HepG2 (cell line): Measurements from ENCODE around the gene CCDC83.
"Not testable (repeated sequence)": the region's sequence is repeated elsewhere in the genome, so short reads cannot be mapped to it uniquely, and the experiment has no call there.

Experiments used
- CEBPB ChIP-seq: IDR thresholded peaks from 2 replicates; pipeline ENCODE4 v1.6.1; 2011; ENCODE audit warnings: low read depth, low read length, improper control_type of control experiment, borderline replicate concordance
- MAZ ChIP-seq, 2 experiments: sonication (generic) in 1 of 2; formaldehyde crosslinking in 1 of 2; IDR thresholded peaks; 2 replicates each; pipeline versions ENCODE4 v1.5.0 to v1.6.1; 2012 to 2020; ENCODE audit warnings: low read depth in 2 of 2, mild to moderate bottlenecking in 2 of 2, borderline replicate concordance in 1 of 2, improper control_type of control experiment in 1 of 2, low read length in 1 of 2, missing genetic modification reagents in 1 of 2, moderate library complexity in 1 of 2
- POLR2A ChIP-seq, 2 experiments: IDR thresholded peaks; 2 replicates each; pipeline ENCODE4 v1.6.1; 2011; ENCODE audit warnings: low read depth in 2 of 2, low read length in 2 of 2, mild to moderate bottlenecking in 1 of 2, moderate library complexity in 1 of 2; ENCODE audit not compliant: insufficient read depth in 1 of 2
- ZBTB46 ChIP-seq: sonication (generic); formaldehyde crosslinking; IDR thresholded peaks from 2 replicates; pipeline ENCODE4 v1.4.0; 2020; ENCODE audit warnings: mild to moderate bottlenecking, missing genetic modification reagents, borderline replicate concordance
- ZFP36L1 ChIP-seq: sonication (generic); formaldehyde crosslinking; IDR thresholded peaks from 2 replicates; pipeline ENCODE4 v1.8.0; 2022; ENCODE audit warnings: mild to moderate bottlenecking, missing genetic modification reagents, moderate library complexity
- ZNF224 ChIP-seq: sonication (generic); formaldehyde crosslinking; IDR thresholded peaks from 2 replicates; pipeline ENCODE4 v1.5.0; 2020; ENCODE audit warnings: mild to moderate bottlenecking, missing genetic modification reagents
- ZNF777 ChIP-seq: sonication (generic); formaldehyde crosslinking; IDR thresholded peaks from 2 replicates; pipeline ENCODE4 v1.4.0; 2020; ENCODE audit warnings: missing genetic modification reagents
- TF ChIP-seq, protein P1 (sequence below): sonication (generic); formaldehyde crosslinking; IDR thresholded peaks from 2 replicates; pipeline ENCODE4 v1.5.0; 2020; ENCODE audit warnings: mild to moderate bottlenecking, missing genetic modification reagents, moderate library complexity

DNA sequence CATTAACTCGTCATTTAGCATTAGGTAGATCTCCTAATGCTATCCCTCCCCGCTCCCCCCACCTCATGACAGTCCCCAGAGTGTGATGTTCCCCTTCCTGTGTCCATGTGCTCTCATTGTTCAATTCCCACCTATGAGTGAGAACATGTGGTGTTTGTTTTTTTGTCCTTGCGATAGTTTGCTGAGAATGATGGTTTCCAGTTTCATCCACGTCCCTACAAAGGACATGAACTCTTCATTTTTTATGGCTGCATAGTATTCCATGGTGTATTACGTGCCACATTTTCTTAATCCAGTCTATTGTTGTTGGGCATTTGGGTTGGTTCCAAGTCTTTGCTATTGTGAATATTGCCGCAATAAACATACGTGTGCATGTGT is 96.9 kb downstream of the CCDC83 start:
- TF ChIP-seq MAZ (IDR thresholded peaks at IDR 0.05; ENCODE audit: borderline replicate concordance, low read depth, low read length); MAZ (CRISPR knock-in tag; IDR thresholded peaks at IDR 0.05; ENCODE audit: low read depth); ZBTB46 (CRISPR knock-in tag); ZFP36L1 (CRISPR knock-in tag); POLR2A (IDR thresholded peaks at IDR 0.05; ENCODE audit: insufficient read depth in 1 of 2, low read depth in 2 of 2, low read length in 2 of 2); CEBPB; ZNF224 (CRISPR knock-in tag); ZNF777 (CRISPR knock-in tag): not testable (repeated sequence)
- TF ChIP-seq, protein P1, sequence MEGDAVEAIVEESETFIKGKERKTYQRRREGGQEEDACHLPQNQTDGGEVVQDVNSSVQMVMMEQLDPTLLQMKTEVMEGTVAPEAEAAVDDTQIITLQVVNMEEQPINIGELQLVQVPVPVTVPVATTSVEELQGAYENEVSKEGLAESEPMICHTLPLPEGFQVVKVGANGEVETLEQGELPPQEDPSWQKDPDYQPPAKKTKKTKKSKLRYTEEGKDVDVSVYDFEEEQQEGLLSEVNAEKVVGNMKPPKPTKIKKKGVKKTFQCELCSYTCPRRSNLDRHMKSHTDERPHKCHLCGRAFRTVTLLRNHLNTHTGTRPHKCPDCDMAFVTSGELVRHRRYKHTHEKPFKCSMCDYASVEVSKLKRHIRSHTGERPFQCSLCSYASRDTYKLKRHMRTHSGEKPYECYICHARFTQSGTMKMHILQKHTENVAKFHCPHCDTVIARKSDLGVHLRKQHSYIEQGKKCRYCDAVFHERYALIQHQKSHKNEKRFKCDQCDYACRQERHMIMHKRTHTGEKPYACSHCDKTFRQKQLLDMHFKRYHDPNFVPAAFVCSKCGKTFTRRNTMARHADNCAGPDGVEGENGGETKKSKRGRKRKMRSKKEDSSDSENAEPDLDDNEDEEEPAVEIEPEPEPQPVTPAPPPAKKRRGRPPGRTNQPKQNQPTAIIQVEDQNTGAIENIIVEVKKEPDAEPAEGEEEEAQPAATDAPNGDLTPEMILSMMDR, result not testable (repeated sequence)
